Measurements from ENCODE around the gene UBD.

- TF ChIP-seq NONO (IDR thresholded peaks at IDR 0.05; ENCODE audit: low read depth in 2 of 2, low read length in 1 of 2) (no peak), THRAP3 (IDR thresholded peaks at IDR 0.05; ENCODE audit: borderline replicate concordance) (no peak), ZNF699 (CRISPR knock-in tag; IDR thresholded peaks at IDR 0.05; ENCODE audit: insufficient replicate concordance) (no peak), TEAD4 (IDR thresholded peaks at IDR 0.05; ENCODE audit: low read length) (no peak), TEAD4 (CRISPR knock-in tag; IDR thresholded peaks at IDR 0.05; ENCODE audit: borderline replicate concordance) (no peak), POLR2A (conservative IDR thresholded peaks at IDR 0.05) (no peak), NBN (IDR thresholded peaks at IDR 0.05; ENCODE audit: low read depth) (no peak), THRA (IDR thresholded peaks at IDR 0.05) (no peak), KAT2B (IDR thresholded peaks at IDR 0.05; ENCODE audit: low read depth, low read length) (no peak)
These were observed 38.4 kb downstream of the UBD start for GRCh38 chr6:29521006-29521680.
